Esophagus muscularis mucosa (tissue), 4 donors: ENCODE data around the gene FHL3. TPM values are rescaled to one million over a fixed set of nuclear protein-coding genes. Genes with fewer than 3 reads are reported as not detected.
"Not testable (repeated sequence)": the region's sequence is repeated elsewhere in the genome, so short reads cannot be mapped to it uniquely, and the experiment has no call there.

ENCODE experiments used
- DNase-seq: peaks from one replicate; pipeline ENCODE4 v3.0.0-alpha.2; 2017; ENCODE audit errors: extremely low spot score
- H3K27ac ChIP-seq, 4 donors: fragments of 200-600 bp; sonication (generic); replicated peaks in 1 of 4; 1 replicate in 3 of 4; 2 replicates in 1 of 4; pipeline ENCODE4 v1.5.1; 2016 to 2019; ENCODE audit warnings: mild to moderate bottlenecking in 1 of 4
- H3K27me3 ChIP-seq, 4 donors: fragments of 200-600 bp; sonication (generic); one replicate each; pipeline versions ENCODE4 v1.5.1 to v1.6.0; 2016 to 2019
- H3K36me3 ChIP-seq, 4 donors: fragments of 200-600 bp; sonication (generic); one replicate each; pipeline ENCODE4 v1.5.1; 2016 to 2019
- H3K4me1 ChIP-seq, 4 donors: fragments of 200-600 bp; sonication (generic); one replicate each; pipeline ENCODE4 v1.5.1; 2016 to 2019
- H3K4me3 ChIP-seq, 4 donors: fragments of 200-600 bp; sonication (generic); 1 replicate in 2 of 4; 2 replicates in 2 of 4; pipeline ENCODE4 v1.5.1; 2016 to 2019; ENCODE audit warnings: mild to moderate bottlenecking in 4 of 4, moderate library complexity in 1 of 4
- H3K9me3 ChIP-seq, 4 donors: fragments of 200-600 bp; sonication (generic); 1 replicate in 3 of 4; 2 replicates in 1 of 4; pipeline ENCODE4 v1.5.1; 2016 to 2019
- CTCF ChIP-seq, 3 experiments: fragments of 200-600 bp in 2 of 3; fragments of 450-650 bp in 1 of 3; sonication (generic) in 2 of 3; IDR thresholded peaks; one replicate each; pipeline ENCODE4 v1.5.1; 2017 to 2019; ENCODE audit warnings: antibody characterized with exemption in 3 of 3, mild to moderate bottlenecking in 2 of 3, moderate library complexity in 1 of 3
- EP300 ChIP-seq: sonication (generic); formaldehyde crosslinking; IDR thresholded peaks from one replicate; pipeline ENCODE4 v1.6.1; 2017; ENCODE audit warnings: antibody characterized with exemption
- POLR2A ChIP-seq: fragments of 450-650 bp; IDR thresholded peaks from one replicate; pipeline ENCODE4 v1.6.1; 2017; ENCODE audit warnings: antibody characterized with exemption, moderate library complexity, mild to moderate bottlenecking, low read depth
- POLR2AphosphoS5 ChIP-seq, 2 donors: sonication (generic); formaldehyde crosslinking; IDR thresholded peaks; one replicate each; pipeline ENCODE4 v1.6.1; 2017; ENCODE audit warnings: antibody characterized with exemption in 2 of 2
- WGBS: methylation state at CpG from one replicate; pipeline ENCODE4 v1.1.5; 2018; 5-methylcytosine and 5-hydroxymethylcytosine counted together
- intact Hi-C: fragments of 100-400 bp; cut with DNase I; formaldehyde crosslinking; loops from one replicate; pipeline ENCODE4 v1.15.1; 2023
- total RNA-seq, 4 donors: library from RNA; depleted of rRNA; stranded (reverse); fragments of >200 nt; gene quantifications; one replicate each; pipeline versions ENCODE4 v1.1.0 to v1.2.1, GENCODE V29; 2016

The FHL3 gene
- total RNA-seq, 4 donors from 2014 or later: 38.3 to 76.9 (median 52.9) TPM

GRCh38 chr1:37987679-37988078, 17.6 kb downstream of the FHL3 start:
- Histone ChIP-seq H3K4me3 (no peak overlapping the region), H3K9me3 (no peaks in the 10 kb centered on the region), H3K4me1 (peaks cover 20 to 33% (median 23%) of the 10 kb centered on the region in 4 donors), H3K27ac (no peak overlapping the region), H3K27me3 (no peaks in the 10 kb centered on the region), H3K36me3 (peaks cover 43 to 55% (median 51%) of the 10 kb centered on the region in 4 donors)
- intact Hi-C loops: loop anchor here (10.0 kb wide), 1 partner anchor 123 kb away; no protein-coding TSS in a partner anchor
- 44% methylated on average over 1 of the region's 1 CpG for WGBS
- DNase-seq: no peak
- no peak for TF ChIP-seq EP300
- no peak for TF ChIP-seq POLR2A
- TF ChIP-seq POLR2AphosphoS5 (IDR thresholded peaks at IDR 0.05): no peak
- TF ChIP-seq CTCF (IDR thresholded peaks at IDR 0.05): no peak

- 94% methylated on average over 2 of the region's 2 CpGs for WGBS
- TF ChIP-seq POLR2AphosphoS5 (IDR thresholded peaks at IDR 0.05) (no peak), EP300 (no peak), CTCF (IDR thresholded peaks at IDR 0.05) (no peak), POLR2A (no peak)
- Histone ChIP-seq H3K9me3 (no peaks in the 10 kb centered on the region), H3K27ac (no peak overlapping the region), H3K4me1 (peaks cover 8 to 17% (median 12%) of the 10 kb centered on the region in 4 donors), H3K27me3 (no peaks in the 10 kb centered on the region), H3K36me3 (peaks cover 84 to 96% (median 92%) of the 10 kb centered on the region in 4 donors), H3K4me3 (no peak overlapping the region)
- DNase-seq: no peak
- intact Hi-C loops: loop anchor here (10.0 kb wide), 1 partner anchor 119 kb away; no protein-coding TSS in a partner anchor
These were observed 21.8 kb downstream of the FHL3 start for GRCh38 chr1:37983546-37983945.

GRCh38 chr1:37978541-37978940, 26.8 kb downstream of the FHL3 start:
- no peak overlapping the region for H3K4me3 ChIP-seq
- intact Hi-C loops: loop anchor here (10.0 kb wide), 1 partner anchor 94 kb away; no protein-coding TSS in a partner anchor
- H3K36me3 ChIP-seq: peaks cover 81 to 100% (median 90%) of the 10 kb centered on the region in 4 donors
- no peak for DNase-seq
- 88% methylated on average over 4 of the region's 4 CpGs for WGBS
- H3K27me3 ChIP-seq: no peaks in the 10 kb centered on the region
- H3K27ac ChIP-seq: no peak overlapping the region
- H3K4me1 ChIP-seq: no peaks in the 10 kb centered on the region
- H3K9me3 ChIP-seq: no peaks in the 10 kb centered on the region
- TF ChIP-seq EP300: no peak
- no peak for TF ChIP-seq POLR2A
- no peak for TF ChIP-seq CTCF (IDR thresholded peaks at IDR 0.05)
- TF ChIP-seq POLR2AphosphoS5 (IDR thresholded peaks at IDR 0.05): no peak

- H3K27ac ChIP-seq, H3K4me1 ChIP-seq, H3K4me3 ChIP-seq, H3K9me3 ChIP-seq, DNase-seq, H3K27me3 ChIP-seq: not testable (repeated sequence)
- WGBS: 55% methylated on average over 6 of the region's 6 CpGs
- intact Hi-C loops: loop anchor here (10.0 kb wide), 1 partner anchor 90 kb away; no protein-coding TSS in a partner anchor
- peaks cover 46 to 95% (median 76%) of the 10 kb centered on the region in 4 donors for H3K36me3 ChIP-seq
- TF ChIP-seq CTCF (IDR thresholded peaks at IDR 0.05): peak; percentile 42 to 61 (median 58)
These were observed 30.2 kb downstream of the FHL3 start for GRCh38 chr1:37975083-37975482.

GRCh38 chr1:37974567-37974966, 30.7 kb downstream of the FHL3 start:
- Histone ChIP-seq H3K36me3 (peaks cover 41 to 95% (median 76%) of the 10 kb centered on the region in 4 donors), H3K27ac (no peak overlapping the region), H3K27me3 (no peaks in the 10 kb centered on the region), H3K4me1 (no peaks in the 10 kb centered on the region), H3K4me3 (no peak overlapping the region), H3K9me3 (no peaks in the 10 kb centered on the region)
- 96% methylated on average over 5 of the region's 5 CpGs for WGBS
- intact Hi-C loops: loop anchor here (10.0 kb wide), 1 partner anchor 90 kb away; no protein-coding TSS in a partner anchor
- TF ChIP-seq POLR2AphosphoS5 (IDR thresholded peaks at IDR 0.05) (no peak), CTCF (IDR thresholded peaks at IDR 0.05) (no peak), POLR2A (no peak), EP300 (no peak)
- DNase-seq: no peak

- H3K36me3 ChIP-seq: peaks cover 37 to 95% (median 76%) of the 10 kb centered on the region in 4 donors
- WGBS: 86% methylated on average over 5 of the region's 5 CpGs
- not testable (repeated sequence) for H3K4me3 ChIP-seq, H3K9me3 ChIP-seq, H3K27me3 ChIP-seq, H3K4me1 ChIP-seq, DNase-seq, H3K27ac ChIP-seq
- intact Hi-C loops: loop anchor here (10.0 kb wide), 1 partner anchor 89 kb away; no protein-coding TSS in a partner anchor
These were observed 31.6 kb downstream of the FHL3 start for GRCh38 chr1:37973684-37974083.
